Endothelial cell (in vitro differentiated cells): ENCODE results near the gene EPHX1. TPM values are rescaled to one million over a fixed set of nuclear protein-coding genes. Genes with fewer than 3 reads are reported as not detected.

Source experiments
- DNase-seq: peaks from one replicate; pipeline ENCODE4 v3.0.0; 2021; ENCODE audit warnings: low spot score
- H3K27ac Mint-ChIP-seq: one replicate; pipeline ENCODE4 v1.8.0; 2021; ENCODE audit warnings: mixed read lengths, inconsistent platforms; ENCODE audit not compliant: unreplicated experiment
- H3K27me3 Mint-ChIP-seq: one replicate; pipeline ENCODE4 v1.8.0; 2021; ENCODE audit warnings: mild to moderate bottlenecking, moderate library complexity, mixed read lengths, inconsistent platforms; ENCODE audit not compliant: unreplicated experiment
- H3K36me3 Mint-ChIP-seq: one replicate; pipeline ENCODE4 v1.8.0; 2021; ENCODE audit warnings: mild to moderate bottlenecking, low read depth, mixed read lengths, inconsistent platforms; ENCODE audit not compliant: unreplicated experiment
- H3K4me1 Mint-ChIP-seq: one replicate; pipeline ENCODE4 v1.8.0; 2021; ENCODE audit warnings: mild to moderate bottlenecking, mixed read lengths, inconsistent platforms; ENCODE audit not compliant: unreplicated experiment
- H3K4me3 Mint-ChIP-seq: one replicate; pipeline ENCODE4 v1.8.0; 2021; ENCODE audit warnings: mild to moderate bottlenecking, mixed read lengths, inconsistent platforms; ENCODE audit not compliant: unreplicated experiment
- H3K9me3 Mint-ChIP-seq: one replicate; pipeline ENCODE4 v1.8.0; 2021; ENCODE audit warnings: mixed read lengths, inconsistent platforms; ENCODE audit not compliant: unreplicated experiment
- CTCF ChIP-seq: fragments of 200-600 bp; sonication (generic); IDR thresholded peaks from one replicate; pipeline ENCODE4 v1.5.0; 2021; ENCODE audit warnings: antibody characterized with exemption; ENCODE audit not compliant: unreplicated experiment
- total RNA-seq: library from RNA; stranded (reverse); fragmentation: NEBNext Ultra II Directional; extraction: Animal tissue kit (Norgen Biotek cat#: 25700); gene quantifications from one replicate; pipeline ENCODE4 v1.2.1, GENCODE V29; 2021; ENCODE audit not compliant: unreplicated experiment

The EPHX1 gene
- total RNA-seq, 1 donor from 2014 or later: 45.0 TPM

- TF ChIP-seq CTCF: no peak
- Mint-ChIP-seq H3K27ac (no peak overlapping the region), H3K27me3 (peaks cover 9% of the 10 kb centered on the region), H3K36me3 (peaks cover 29% of the 10 kb centered on the region), H3K4me3 (no peak overlapping the region), H3K4me1 (peaks cover 2% of the 10 kb centered on the region), H3K9me3 (no peaks in the 10 kb centered on the region)
- DNase-seq: no peak
Observed at GRCh38 chr1:225871359-225872074, 61.6 kb downstream of the EPHX1 start.

GRCh38 chr1:225872075-225872430, 62.1 kb downstream of the EPHX1 start:
- H3K27ac Mint-ChIP-seq: no peak overlapping the region
- TF ChIP-seq CTCF: no peak
- H3K27me3 Mint-ChIP-seq: peaks cover 11% of the 10 kb centered on the region
- H3K4me3 Mint-ChIP-seq: no peak overlapping the region
- no peak for DNase-seq
- peaks cover 5% of the 10 kb centered on the region for H3K4me1 Mint-ChIP-seq
- no peaks in the 10 kb centered on the region for H3K9me3 Mint-ChIP-seq
- peaks cover 24% of the 10 kb centered on the region for H3K36me3 Mint-ChIP-seq

GRCh38 chr1:225873281-225873850, 63.4 kb downstream of the EPHX1 start:
- no peaks in the 10 kb centered on the region for H3K9me3 Mint-ChIP-seq
- peaks cover 17% of the 10 kb centered on the region for H3K36me3 Mint-ChIP-seq
- TF ChIP-seq CTCF: no peak
- H3K27ac Mint-ChIP-seq: no peak overlapping the region
- H3K4me3 Mint-ChIP-seq: peak overlapping the region; percentile 22
- H3K4me1 Mint-ChIP-seq: peaks cover 17% of the 10 kb centered on the region
- DNase-seq: no peak
- H3K27me3 Mint-ChIP-seq: peaks cover 13% of the 10 kb centered on the region

- peaks cover 28% of the 10 kb centered on the region for H3K4me1 Mint-ChIP-seq
- no peaks in the 10 kb centered on the region for H3K9me3 Mint-ChIP-seq
- H3K36me3 Mint-ChIP-seq: peaks cover 10% of the 10 kb centered on the region
- peaks cover 13% of the 10 kb centered on the region for H3K27me3 Mint-ChIP-seq
- H3K4me3 Mint-ChIP-seq: no peak overlapping the region
- H3K27ac Mint-ChIP-seq: no peak overlapping the region
- no peak for TF ChIP-seq CTCF
- no peak for DNase-seq
Observed at GRCh38 chr1:225874431-225874830, 64.5 kb downstream of the EPHX1 start.
